B cell (primary cell): ENCODE data around the gene AGBL3. TPM values are rescaled to one million over a fixed set of nuclear protein-coding genes. Genes with fewer than 3 reads are reported as not detected.

Experiments used
- ATAC-seq: fragments of 200-7000 bp; cut with Tn5 transposase; one replicate; pipeline ENCODE4 v1.10.0; 2021; ENCODE audit warnings: low read depth, mild to moderate bottlenecking, moderate number of reproducible peaks, moderate library complexity
- CTCF ChIA-PET: fragments of 350-600 bp; sonication (Branson Sonifier 250); formaldehyde crosslinking; loops from one replicate; lab custom pipeline; 2021; ENCODE audit warnings: antibody characterized with exemption, inconsistent platforms; lab: Charles Lee
- POLR2A ChIA-PET: fragments of 350-600 bp; sonication (Branson Sonifier 250); formaldehyde crosslinking; loops from one replicate; lab custom pipeline; 2021; ENCODE audit warnings: antibody characterized with exemption; lab: Charles Lee
- DNase-seq: peaks from one replicate; pipeline ENCODE4 v3.0.0; 2013
- H2AFZ ChIP-seq: 2 replicates; pipeline ENCODE4 v1.6.1; 2012; ENCODE audit warnings: mild to moderate bottlenecking, low read depth, low read length; ENCODE audit not compliant: insufficient read depth, poor library complexity, severe bottlenecking
- H3K27ac ChIP-seq, 2 donors: 1 replicate in 1 of 2; 2 replicates in 1 of 2; pipeline ENCODE4 v1.5.1; 2012 to 2013; ENCODE audit warnings: low read length in 2 of 2, mild to moderate bottlenecking in 2 of 2, moderate library complexity in 1 of 2
- H3K27me3 ChIP-seq, 4 experiments: fragments of 200-600 bp in 1 of 4; sonication (generic) in 1 of 4; replicated peaks in 1 of 4; 1 replicate in 2 of 4; 2 replicates in 2 of 4; pipeline versions ENCODE4 v1.6.1 to v1.7.0; 2013 to 2016; ENCODE audit warnings: low read length in 3 of 4, mild to moderate bottlenecking in 2 of 4, mixed read lengths in 1 of 4, moderate library complexity in 1 of 4; ENCODE audit not compliant: insufficient read depth in 4 of 4, control insufficient read depth in 3 of 4; ENCODE audit errors: control extremely low read depth in 1 of 4
- H3K36me3 ChIP-seq, 2 experiments: replicated peaks in 1 of 2; 1 replicate in 1 of 2; 2 replicates in 1 of 2; pipeline versions ENCODE4 v1.6.1 to v1.7.1; 2013; ENCODE audit warnings: low read length in 1 of 2; ENCODE audit not compliant: insufficient read depth in 2 of 2, control insufficient read depth in 1 of 2; ENCODE audit errors: control extremely low read depth in 1 of 2, extremely low read depth in 1 of 2
- H3K4me1 ChIP-seq, 2 donors: fragments of 200-600 bp in 1 of 2; sonication (generic) in 1 of 2; 1 replicate in 1 of 2; 2 replicates in 1 of 2; pipeline versions ENCODE4 v1.5.1 to v1.6.1; 2013 to 2017; ENCODE audit warnings: low read length in 2 of 2; ENCODE audit not compliant: control insufficient read depth in 2 of 2, insufficient read depth in 2 of 2
- H3K4me2 ChIP-seq: replicated peaks from 2 replicates; pipeline ENCODE3; 2012; ENCODE audit warnings: mild to moderate bottlenecking, low read depth, low read length; ENCODE audit not compliant: poor library complexity, severe bottlenecking
- H3K4me3 ChIP-seq, 5 experiments: fragments of 200-600 bp in 1 of 5; sonication (generic) in 1 of 5; 1 replicate in 3 of 5; 2 replicates in 2 of 5; pipeline versions ENCODE4 v1.5.1 to v1.7.0; 2011 to 2016; ENCODE audit warnings: low read length in 4 of 5, mild to moderate bottlenecking in 4 of 5, low read depth in 2 of 5, control low read depth in 1 of 5, moderate library complexity in 1 of 5; ENCODE audit not compliant: insufficient read depth in 1 of 5; ENCODE audit errors: control extremely low read depth in 1 of 5, extremely low read depth in 1 of 5
- H3K79me2 ChIP-seq: fragments of 200-600 bp; sonication (generic); one replicate; pipeline ENCODE4 v1.6.0; 2016; ENCODE audit warnings: low read length; ENCODE audit not compliant: control insufficient read depth, insufficient read depth
- H3K9ac ChIP-seq: fragments of 200-600 bp; sonication (generic); 2 replicates; pipeline ENCODE4 v1.6.1; 2017; ENCODE audit warnings: mild to moderate bottlenecking, low read length, moderate library complexity
- H3K9me3 ChIP-seq, 3 donors: one replicate each; pipeline versions ENCODE4 v1.6.1 to v1.7.1; 2013; ENCODE audit warnings: low read length in 2 of 3; ENCODE audit not compliant: control insufficient read depth in 2 of 3, insufficient read depth in 1 of 3; ENCODE audit errors: control extremely low read depth in 1 of 3
- H4K20me1 ChIP-seq: 2 replicates; pipeline ENCODE4 v1.6.0; 2012; ENCODE audit warnings: mild to moderate bottlenecking, low read length; ENCODE audit not compliant: insufficient read depth, control insufficient read depth, poor library complexity, severe bottlenecking
- H3K27ac Mint-ChIP-seq: one replicate; pipeline ENCODE4 v1.8.0; 2021; ENCODE audit warnings: mixed read lengths
- H3K27me3 Mint-ChIP-seq: one replicate; pipeline ENCODE4 v1.8.0; 2021; ENCODE audit warnings: mixed read lengths
- H3K4me1 Mint-ChIP-seq: one replicate; pipeline ENCODE4 v1.8.0; 2021; ENCODE audit warnings: mixed read lengths
- H3K4me3 Mint-ChIP-seq: one replicate; pipeline ENCODE4 v1.8.0; 2021; ENCODE audit warnings: mixed read lengths
- H3K9me3 Mint-ChIP-seq: one replicate; pipeline ENCODE4 v1.8.0; 2022; ENCODE audit warnings: mixed read lengths; ENCODE audit not compliant: insufficient read depth
- EZH2 ChIP-seq: IDR thresholded peaks from 2 replicates; pipeline ENCODE4 v1.6.1; 2012; ENCODE audit warnings: borderline replicate concordance, low read depth, mild to moderate bottlenecking, moderate library complexity, low read length; ENCODE audit not compliant: insufficient read depth, poor library complexity, severe bottlenecking
- WGBS: methylation state at CpG from one replicate; pipeline ENCODE4 v1.1.5; 2013; ENCODE audit warnings: missing lambda C conversion rate; ENCODE audit not compliant: insufficient coverage; 5-methylcytosine and 5-hydroxymethylcytosine counted together
- intact Hi-C: fragments of 100-400 bp; cut with micrococcal nuclease; formaldehyde crosslinking; loops from one replicate; pipeline ENCODE4 v1.10.0; 2022
- polyA plus RNA-seq: library from polyadenylated mRNA; depleted of rRNA; stranded (reverse); fragments of >200 nt; gene quantifications from 2 replicates; pipeline ENCODE4 v1.2.3, GENCODE V29; 2012
- total RNA-seq, 2 donors: library from RNA; stranded (reverse); fragments of 120-200 nt in 1 of 2; gene quantifications; 1 replicate in 1 of 2; 2 replicates in 1 of 2; pipeline versions ENCODE4 v1.2.3 to v1.2.4, GENCODE V29; 2013 to 2022
- TF ChIP-seq, protein P1 (sequence below): fragments of 200-600 bp; IDR thresholded peaks from one replicate; pipeline ENCODE4 v1.8.0; 2022; ENCODE audit warnings: antibody characterized with exemption, mild to moderate bottlenecking

Gene AGBL3
- total and polyA plus RNA-seq, 2 donors (not counting 1 experiment from before 2014, with no cell fraction given): 0.51 to 10.9 TPM

- Histone ChIP-seq H3K79me2 (no peaks in the 10 kb centered on the region), H3K4me1 (no peaks in the 10 kb centered on the region), H3K4me2 (no peak overlapping the region), H3K27ac (no peak overlapping the region), H2AFZ (no peak overlapping the region), H4K20me1 (no peaks in the 10 kb centered on the region), H3K27me3 (no peaks in the 10 kb centered on the region), H3K36me3 (no peaks in the 10 kb centered on the region), H3K9ac (no peak overlapping the region), H3K4me3 (no peak overlapping the region), H3K9me3 (no peaks in the 10 kb centered on the region)
- Mint-ChIP-seq H3K9me3 (peaks cover 5% of the 10 kb centered on the region), H3K4me1 (no peaks in the 10 kb centered on the region), H3K27me3 (no peaks in the 10 kb centered on the region), H3K27ac (no peak overlapping the region), H3K4me3 (no peak overlapping the region)
- ChIA-PET CTCF (no interaction called here), POLR2A (no interaction called here)
- TF ChIP-seq, protein P1, sequence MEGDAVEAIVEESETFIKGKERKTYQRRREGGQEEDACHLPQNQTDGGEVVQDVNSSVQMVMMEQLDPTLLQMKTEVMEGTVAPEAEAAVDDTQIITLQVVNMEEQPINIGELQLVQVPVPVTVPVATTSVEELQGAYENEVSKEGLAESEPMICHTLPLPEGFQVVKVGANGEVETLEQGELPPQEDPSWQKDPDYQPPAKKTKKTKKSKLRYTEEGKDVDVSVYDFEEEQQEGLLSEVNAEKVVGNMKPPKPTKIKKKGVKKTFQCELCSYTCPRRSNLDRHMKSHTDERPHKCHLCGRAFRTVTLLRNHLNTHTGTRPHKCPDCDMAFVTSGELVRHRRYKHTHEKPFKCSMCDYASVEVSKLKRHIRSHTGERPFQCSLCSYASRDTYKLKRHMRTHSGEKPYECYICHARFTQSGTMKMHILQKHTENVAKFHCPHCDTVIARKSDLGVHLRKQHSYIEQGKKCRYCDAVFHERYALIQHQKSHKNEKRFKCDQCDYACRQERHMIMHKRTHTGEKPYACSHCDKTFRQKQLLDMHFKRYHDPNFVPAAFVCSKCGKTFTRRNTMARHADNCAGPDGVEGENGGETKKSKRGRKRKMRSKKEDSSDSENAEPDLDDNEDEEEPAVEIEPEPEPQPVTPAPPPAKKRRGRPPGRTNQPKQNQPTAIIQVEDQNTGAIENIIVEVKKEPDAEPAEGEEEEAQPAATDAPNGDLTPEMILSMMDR: no peak
- TF ChIP-seq EZH2: no peak
- ATAC-seq (no peak), DNase-seq (no peak)
- intact Hi-C loops: loop anchor here (10.0 kb wide), 1 partner anchor 48 kb away; no protein-coding TSS in a partner anchor
Measured at GRCh38 chr7:135102372-135102771, 116.1 kb downstream of the AGBL3 start.

DNA sequence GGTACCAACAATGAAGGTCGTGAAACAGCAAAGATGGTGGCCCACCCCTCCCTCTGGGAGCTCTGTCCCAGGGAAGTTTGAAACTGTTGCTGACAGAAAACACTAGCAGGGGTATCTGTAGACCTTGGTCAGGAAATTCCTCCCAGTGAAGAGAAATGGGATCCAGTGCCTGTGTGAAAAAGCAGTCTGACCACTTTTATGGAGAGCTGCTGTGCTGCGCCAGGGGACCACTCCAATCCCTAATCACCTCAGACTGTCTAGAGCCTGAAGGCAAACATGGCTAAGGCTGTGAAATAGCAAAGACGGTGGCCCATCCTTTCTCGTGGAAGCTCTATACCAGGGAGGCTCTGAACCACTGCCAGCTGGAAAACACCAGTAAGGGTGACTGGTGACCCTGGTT, 123.3 kb downstream of the AGBL3 start:
- Histone ChIP-seq H3K9ac (no peak overlapping the region), H3K79me2 (no peaks in the 10 kb centered on the region), H3K4me2 (no peak overlapping the region), H2AFZ (no peak overlapping the region), H3K4me1 (no peaks in the 10 kb centered on the region), H3K27ac (no peak overlapping the region), H3K9me3 (peaks cover 0 to 10% (median 0%) of the 10 kb centered on the region in 3 donors), H3K27me3 (no peaks in the 10 kb centered on the region), H4K20me1 (no peaks in the 10 kb centered on the region), H3K36me3 (no peaks in the 10 kb centered on the region), H3K4me3 (no peak overlapping the region)
- TF ChIP-seq EZH2: no peak
- TF ChIP-seq, protein P1: no peak
- ATAC-seq: no peak
- no peaks in the 10 kb centered on the region for H3K9me3 Mint-ChIP-seq
- POLR2A ChIA-PET: no interaction called here
- intact Hi-C loops: loop anchor here (10.0 kb wide), 1 partner anchor 55 kb away; no protein-coding TSS in a partner anchor
- no peaks in the 10 kb centered on the region for H3K27me3 Mint-ChIP-seq
- no peak overlapping the region for H3K27ac Mint-ChIP-seq
- WGBS: 96% methylated on average over 4 of the region's 4 CpGs
- no peak for DNase-seq
- H3K4me1 Mint-ChIP-seq: no peaks in the 10 kb centered on the region
- H3K4me3 Mint-ChIP-seq: no peak overlapping the region
- CTCF ChIA-PET: no interaction called here
